Measurements from ENCODE around the gene DHRSX. TPM values are rescaled to one million over a fixed set of nuclear protein-coding genes. Genes with fewer than 3 reads are reported as not detected.

Gene DHRSX
- total and polyA plus RNA-seq, 10 of the 15 experiments (the other 5 are each of a cell fraction or from before 2014, with no cell fraction given), result 1.7 to 39.5 (median 16.5) TPM

DNA sequence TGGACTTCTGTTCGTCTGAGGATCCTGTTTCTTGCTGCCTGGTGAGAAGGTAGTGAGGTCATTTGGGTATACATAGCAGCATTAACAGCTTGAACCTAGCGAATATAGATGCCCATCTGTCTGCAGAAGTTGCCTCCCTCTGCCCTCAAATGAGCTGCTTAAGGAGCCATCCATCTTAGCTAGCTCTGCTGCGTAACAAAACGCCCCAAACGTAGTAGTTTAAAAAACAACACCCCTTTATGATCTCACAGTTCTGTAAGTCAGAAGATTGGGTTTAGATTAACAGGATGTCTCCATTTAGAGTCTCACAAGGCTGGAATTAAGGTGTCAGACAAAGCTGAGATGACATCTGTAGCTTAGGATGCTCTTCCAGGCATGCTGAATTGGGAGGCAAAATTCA lies 185.3 kb downstream of the DHRSX start:
- WGBS (ENCODE audit: insufficient coverage, insufficient replicate concordance, low lambda C conversion rate, missing lambda C conversion rate), result 65% methylated on average over 5 of the region's 5 CpGs
- no peaks in the 10 kb centered on the region for H3K79me2 ChIP-seq (ENCODE audit: control insufficient read depth, insufficient read depth, low read length)
- no peaks in the 10 kb centered on the region for H3K4me1 ChIP-seq (ENCODE audit: control insufficient read depth, insufficient read depth, low read length)
- BruUV-seq (replicated peaks), result no TSS peak
- peaks cover 2% of the 10 kb centered on the region; the same call in 2 of the 3 replicates for H3K9me3 ChIP-seq (replicated peaks; ENCODE audit: control insufficient read depth, insufficient read depth, low read length)
- DNase-seq (ENCODE audit: low read depth, low spot score), result no peak
- no peak overlapping the region for H3K27ac ChIP-seq (ENCODE audit: control insufficient read depth, insufficient read depth)
- ChIA-PET RAD21 (ENCODE audit: unreplicated experiment) (no interaction called here), CTCF (no interaction called here), SMC1A (ENCODE audit: uncharacterized antibody, unreplicated experiment) (no interaction called here), POLR2A (no interaction called here)
- no peak for FAIRE-seq
- TF ChIP-seq GABPA (IDR thresholded peaks at IDR 0.05; ENCODE audit: low read depth) (no peak), EZH2 (IDR thresholded peaks at IDR 0.05; ENCODE audit: borderline replicate concordance, control insufficient read depth, low read depth, low read length) (no peak)
- TF ChIP-seq, protein P1, sequence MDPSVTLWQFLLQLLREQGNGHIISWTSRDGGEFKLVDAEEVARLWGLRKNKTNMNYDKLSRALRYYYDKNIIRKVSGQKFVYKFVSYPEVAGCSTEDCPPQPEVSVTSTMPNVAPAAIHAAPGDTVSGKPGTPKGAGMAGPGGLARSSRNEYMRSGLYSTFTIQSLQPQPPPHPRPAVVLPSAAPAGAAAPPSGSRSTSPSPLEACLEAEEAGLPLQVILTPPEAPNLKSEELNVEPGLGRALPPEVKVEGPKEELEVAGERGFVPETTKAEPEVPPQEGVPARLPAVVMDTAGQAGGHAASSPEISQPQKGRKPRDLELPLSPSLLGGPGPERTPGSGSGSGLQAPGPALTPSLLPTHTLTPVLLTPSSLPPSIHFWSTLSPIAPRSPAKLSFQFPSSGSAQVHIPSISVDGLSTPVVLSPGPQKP (IDR thresholded peaks at IDR 0.05; ENCODE audit: low read depth, low read length), result no peak
- TF ChIP-seq, protein P2, sequence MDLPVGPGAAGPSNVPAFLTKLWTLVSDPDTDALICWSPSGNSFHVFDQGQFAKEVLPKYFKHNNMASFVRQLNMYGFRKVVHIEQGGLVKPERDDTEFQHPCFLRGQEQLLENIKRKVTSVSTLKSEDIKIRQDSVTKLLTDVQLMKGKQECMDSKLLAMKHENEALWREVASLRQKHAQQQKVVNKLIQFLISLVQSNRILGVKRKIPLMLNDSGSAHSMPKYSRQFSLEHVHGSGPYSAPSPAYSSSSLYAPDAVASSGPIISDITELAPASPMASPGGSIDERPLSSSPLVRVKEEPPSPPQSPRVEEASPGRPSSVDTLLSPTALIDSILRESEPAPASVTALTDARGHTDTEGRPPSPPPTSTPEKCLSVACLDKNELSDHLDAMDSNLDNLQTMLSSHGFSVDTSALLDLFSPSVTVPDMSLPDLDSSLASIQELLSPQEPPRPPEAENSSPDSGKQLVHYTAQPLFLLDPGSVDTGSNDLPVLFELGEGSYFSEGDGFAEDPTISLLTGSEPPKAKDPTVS (IDR thresholded peaks at IDR 0.05; ENCODE audit: low read depth, low read length), result no peak
- in situ Hi-C loops (cut with MboI), result no loop called here
- ATAC-seq, result no peak
- H3K9ac ChIP-seq (ENCODE audit: control insufficient read depth, insufficient read depth, low read length), result no peak overlapping the region
- intact Hi-C loops (cut with micrococcal nuclease; ENCODE audit: unreplicated experiment), result no loop called here
- H3K36me3 ChIP-seq (ENCODE audit: control insufficient read depth in 2 of 2, insufficient read depth in 2 of 2, low read length in 1 of 2), result no peaks in the 10 kb centered on the region
- no peak overlapping the region for H2AFZ ChIP-seq (ENCODE audit: control insufficient read depth, low read depth, low read length)
- H3K27me3 ChIP-seq (replicated peaks in 1 of 2; ENCODE audit: control insufficient read depth in 2 of 2, insufficient read depth in 2 of 2, low read length in 1 of 2), result no peaks in the 10 kb centered on the region
- H3K4me3 ChIP-seq, result no peak overlapping the region
- H4K20me1 ChIP-seq (ENCODE audit: control insufficient read depth, insufficient read depth), result no peaks in the 10 kb centered on the region
- no peak overlapping the region for H3K4me2 ChIP-seq (ENCODE audit: control insufficient read depth, insufficient read depth)

DNA sequence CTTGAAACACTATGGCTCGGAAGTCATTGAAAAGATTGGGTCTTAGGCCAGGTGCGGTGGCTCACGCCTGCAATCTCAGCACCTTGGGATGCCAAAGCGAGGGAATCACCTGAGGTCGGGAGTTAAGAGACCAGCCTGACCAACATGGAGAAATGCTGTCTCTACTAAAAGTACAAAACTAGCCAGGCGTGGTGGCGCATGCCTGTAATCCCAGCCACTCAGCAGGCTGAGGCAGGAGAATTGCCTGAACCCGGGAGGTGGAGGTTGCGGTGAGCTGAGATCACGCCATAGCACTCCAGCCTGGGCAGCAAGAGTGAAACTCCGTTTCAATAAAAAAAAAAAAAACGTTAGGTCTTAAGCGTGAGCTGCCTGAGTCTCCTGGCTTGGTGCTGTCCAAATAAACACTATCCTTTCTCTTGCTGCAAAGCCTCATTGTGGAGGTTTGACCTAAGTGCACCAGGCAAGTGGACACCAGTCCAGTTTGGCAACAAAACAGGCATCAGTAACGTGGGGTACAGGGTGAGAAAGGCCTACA lies 185.9 kb downstream of the DHRSX start:
- DNase-seq (ENCODE audit: low read depth, low spot score) (no peak), FAIRE-seq (no peak), ATAC-seq (no peak)
- in situ Hi-C loops (cut with MboI), result no loop called here
- H3K4me2 ChIP-seq (ENCODE audit: control insufficient read depth, insufficient read depth), result no peak overlapping the region
- TF ChIP-seq, protein P3, sequence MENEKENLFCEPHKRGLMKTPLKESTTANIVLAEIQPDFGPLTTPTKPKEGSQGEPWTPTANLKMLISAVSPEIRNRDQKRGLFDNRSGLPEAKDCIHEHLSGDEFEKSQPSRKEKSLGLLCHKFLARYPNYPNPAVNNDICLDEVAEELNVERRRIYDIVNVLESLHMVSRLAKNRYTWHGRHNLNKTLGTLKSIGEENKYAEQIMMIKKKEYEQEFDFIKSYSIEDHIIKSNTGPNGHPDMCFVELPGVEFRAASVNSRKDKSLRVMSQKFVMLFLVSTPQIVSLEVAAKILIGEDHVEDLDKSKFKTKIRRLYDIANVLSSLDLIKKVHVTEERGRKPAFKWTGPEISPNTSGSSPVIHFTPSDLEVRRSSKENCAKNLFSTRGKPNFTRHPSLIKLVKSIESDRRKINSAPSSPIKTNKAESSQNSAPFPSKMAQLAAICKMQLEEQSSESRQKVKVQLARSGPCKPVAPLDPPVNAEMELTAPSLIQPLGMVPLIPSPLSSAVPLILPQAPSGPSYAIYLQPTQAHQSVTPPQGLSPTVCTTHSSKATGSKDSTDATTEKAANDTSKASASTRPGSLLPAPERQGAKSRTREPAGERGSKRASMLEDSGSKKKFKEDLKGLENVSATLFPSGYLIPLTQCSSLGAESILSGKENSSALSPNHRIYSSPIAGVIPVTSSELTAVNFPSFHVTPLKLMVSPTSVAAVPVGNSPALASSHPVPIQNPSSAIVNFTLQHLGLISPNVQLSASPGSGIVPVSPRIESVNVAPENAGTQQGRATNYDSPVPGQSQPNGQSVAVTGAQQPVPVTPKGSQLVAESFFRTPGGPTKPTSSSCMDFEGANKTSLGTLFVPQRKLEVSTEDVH (IDR thresholded peaks at IDR 0.05; ENCODE audit: low read depth, partially characterized antibody), result no peak
- TF ChIP-seq DPF2 (IDR thresholded peaks at IDR 0.05) (no peak), MYC (IDR thresholded peaks at IDR 0.05; ENCODE audit: insufficient read depth, insufficient read length, insufficient replicate concordance, low read length, severe bottlenecking) (no peak)
- BruUV-seq (replicated peaks), result no TSS peak
- ChIA-PET POLR2A (no interaction called here), CTCF (no interaction called here), RAD21 (ENCODE audit: unreplicated experiment) (no interaction called here), SMC1A (ENCODE audit: uncharacterized antibody, unreplicated experiment) (no interaction called here)
- no peaks in the 10 kb centered on the region for H3K79me2 ChIP-seq (ENCODE audit: control insufficient read depth, insufficient read depth, low read length)
- no peaks in the 10 kb centered on the region for H4K20me1 ChIP-seq (ENCODE audit: control insufficient read depth, insufficient read depth)
- H3K27me3 ChIP-seq (replicated peaks in 1 of 2; ENCODE audit: control insufficient read depth in 2 of 2, insufficient read depth in 2 of 2, low read length in 1 of 2), result no peaks in the 10 kb centered on the region
- H3K4me1 ChIP-seq (ENCODE audit: control insufficient read depth, insufficient read depth, low read length), result no peaks in the 10 kb centered on the region
- H3K36me3 ChIP-seq (ENCODE audit: control insufficient read depth in 2 of 2, insufficient read depth in 2 of 2, low read length in 1 of 2), result no peaks in the 10 kb centered on the region
- no peak overlapping the region for H3K4me3 ChIP-seq
- no peak overlapping the region for H3K9ac ChIP-seq (ENCODE audit: control insufficient read depth, insufficient read depth, low read length)
- peaks cover 2% of the 10 kb centered on the region; the same call in 2 of the 3 replicates for H3K9me3 ChIP-seq (replicated peaks; ENCODE audit: control insufficient read depth, insufficient read depth, low read length)
- intact Hi-C loops (cut with micrococcal nuclease; ENCODE audit: unreplicated experiment), result no loop called here
- 90% methylated on average over 13 of the region's 14 CpGs for WGBS (ENCODE audit: insufficient coverage, insufficient replicate concordance, low lambda C conversion rate, missing lambda C conversion rate)
- no peak overlapping the region for H3K27ac ChIP-seq (ENCODE audit: control insufficient read depth, insufficient read depth)
- H2AFZ ChIP-seq (ENCODE audit: control insufficient read depth, low read depth, low read length), result no peak overlapping the region
